HepG2 (cell line): ENCODE measurements around the gene RCCD1.

Experiments
- HMG20A ChIP-seq: IDR thresholded peaks from 2 replicates; pipeline ENCODE4 v1.6.1; 2016; ENCODE audit warnings: borderline replicate concordance
- RAD51 ChIP-seq: fragments of 450-650 bp; IDR thresholded peaks from 2 replicates; pipeline ENCODE4 v1.6.1; 2016; ENCODE audit warnings: borderline replicate concordance
- TBL1XR1 ChIP-seq: fragments of 150-350 bp; IDR thresholded peaks from 2 replicates; pipeline ENCODE4 v1.6.1; 2014; ENCODE audit warnings: borderline replicate concordance, low read length; ENCODE audit not compliant: partially characterized antibody
- ZNF441 ChIP-seq: sonication (generic); formaldehyde crosslinking; IDR thresholded peaks from 2 replicates; pipeline ENCODE4 v1.7.0; 2021; ENCODE audit warnings: missing genetic modification reagents, borderline replicate concordance
- TF ChIP-seq, protein P1 (sequence below): sonication (generic); formaldehyde crosslinking; IDR thresholded peaks from one replicate; pipeline ENCODE4 v1.5.1; 2020; ENCODE audit warnings: mild to moderate bottlenecking, missing genetic modification reagents; ENCODE audit errors: not compliant biosample characterization
- TF ChIP-seq, protein P2 (sequence below): IDR thresholded peaks from 2 replicates; pipeline ENCODE4 v1.4.0; 2020; ENCODE audit warnings: mild to moderate bottlenecking, missing genetic modification reagents

DNA sequence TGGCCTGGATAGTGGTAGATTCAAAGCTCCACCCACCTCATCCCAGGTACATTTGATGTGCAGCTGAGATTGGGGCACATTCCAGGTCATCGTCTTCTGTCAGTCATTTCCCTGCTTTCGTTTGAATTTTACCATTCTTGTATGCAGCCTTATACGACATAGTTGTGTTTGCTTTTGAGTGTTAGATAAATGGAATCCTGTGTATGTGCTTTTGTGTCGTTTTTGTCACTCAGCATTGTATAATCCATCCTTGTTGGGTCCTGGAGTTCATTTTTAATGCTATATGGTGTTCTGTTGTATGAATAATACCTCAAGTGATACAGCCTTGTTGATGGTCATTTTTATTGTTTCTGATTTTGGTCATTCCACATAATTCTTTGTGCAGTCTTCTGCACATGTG, 7.3 kb downstream of the RCCD1 start:
- TF ChIP-seq, protein P1, sequence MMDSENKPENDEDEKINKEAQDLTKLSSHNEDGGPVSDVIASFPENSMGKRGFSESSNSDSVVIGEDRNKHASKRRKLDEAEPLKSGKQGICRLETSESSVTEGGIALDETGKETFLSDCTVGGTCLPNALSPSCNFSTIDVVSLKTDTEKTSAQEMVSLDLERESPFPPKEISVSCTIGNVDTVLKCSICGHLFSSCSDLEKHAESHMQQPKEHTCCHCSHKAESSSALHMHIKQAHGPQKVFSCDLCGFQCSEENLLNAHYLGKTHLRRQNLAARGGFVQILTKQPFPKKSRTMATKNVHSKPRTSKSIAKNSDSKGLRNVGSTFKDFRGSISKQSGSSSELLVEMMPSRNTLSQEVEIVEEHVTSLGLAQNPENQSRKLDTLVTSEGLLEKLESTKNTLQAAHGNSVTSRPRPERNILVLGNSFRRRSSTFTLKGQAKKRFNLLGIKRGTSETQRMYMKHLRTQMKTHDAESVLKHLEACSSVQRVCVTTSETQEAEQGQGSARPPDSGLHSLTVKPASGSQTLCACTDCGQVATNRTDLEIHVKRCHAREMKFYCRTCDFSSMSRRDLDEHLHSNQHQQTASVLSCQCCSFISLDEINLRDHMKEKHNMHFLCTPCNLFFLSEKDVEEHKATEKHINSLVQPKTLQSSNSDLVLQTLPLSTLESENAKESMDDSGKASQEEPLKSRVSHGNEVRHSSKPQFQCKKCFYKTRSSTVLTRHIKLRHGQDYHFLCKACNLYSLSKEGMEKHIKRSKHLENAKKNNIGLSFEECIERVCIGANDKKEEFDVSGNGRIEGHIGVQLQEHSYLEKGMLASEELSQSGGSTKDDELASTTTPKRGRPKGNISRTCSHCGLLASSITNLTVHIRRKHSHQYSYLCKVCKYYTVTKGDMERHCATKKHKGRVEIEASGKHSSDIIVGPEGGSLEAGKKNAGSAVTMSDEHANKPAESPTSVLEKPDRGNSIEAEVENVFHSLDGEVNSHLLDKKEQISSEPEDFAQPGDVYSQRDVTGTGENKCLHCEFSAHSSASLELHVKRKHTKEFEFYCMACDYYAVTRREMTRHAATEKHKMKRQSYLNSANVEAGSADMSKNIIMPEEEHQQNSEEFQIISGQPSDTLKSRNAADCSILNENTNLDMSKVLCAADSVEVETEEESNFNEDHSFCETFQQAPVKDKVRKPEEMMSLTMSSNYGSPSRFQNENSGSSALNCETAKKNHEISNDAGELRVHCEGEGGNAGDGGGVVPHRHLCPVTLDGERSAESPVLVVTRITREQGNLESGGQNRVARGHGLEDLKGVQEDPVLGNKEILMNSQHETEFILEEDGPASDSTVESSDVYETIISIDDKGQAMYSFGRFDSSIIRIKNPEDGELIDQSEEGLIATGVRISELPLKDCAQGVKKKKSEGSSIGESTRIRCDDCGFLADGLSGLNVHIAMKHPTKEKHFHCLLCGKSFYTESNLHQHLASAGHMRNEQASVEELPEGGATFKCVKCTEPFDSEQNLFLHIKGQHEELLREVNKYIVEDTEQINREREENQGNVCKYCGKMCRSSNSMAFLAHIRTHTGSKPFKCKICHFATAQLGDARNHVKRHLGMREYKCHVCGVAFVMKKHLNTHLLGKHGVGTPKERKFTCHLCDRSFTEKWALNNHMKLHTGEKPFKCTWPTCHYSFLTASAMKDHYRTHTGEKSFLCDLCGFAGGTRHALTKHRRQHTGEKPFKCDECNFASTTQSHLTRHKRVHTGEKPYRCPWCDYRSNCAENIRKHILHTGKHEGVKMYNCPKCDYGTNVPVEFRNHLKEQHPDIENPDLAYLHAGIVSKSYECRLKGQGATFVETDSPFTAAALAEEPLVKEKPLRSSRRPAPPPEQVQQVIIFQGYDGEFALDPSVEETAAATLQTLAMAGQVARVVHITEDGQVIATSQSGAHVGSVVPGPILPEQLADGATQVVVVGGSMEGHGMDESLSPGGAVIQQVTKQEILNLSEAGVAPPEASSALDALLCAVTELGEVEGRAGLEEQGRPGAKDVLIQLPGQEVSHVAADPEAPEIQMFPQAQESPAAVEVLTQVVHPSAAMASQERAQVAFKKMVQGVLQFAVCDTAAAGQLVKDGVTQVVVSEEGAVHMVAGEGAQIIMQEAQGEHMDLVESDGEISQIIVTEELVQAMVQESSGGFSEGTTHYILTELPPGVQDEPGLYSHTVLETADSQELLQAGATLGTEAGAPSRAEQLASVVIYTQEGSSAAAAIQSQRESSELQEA (CRISPR knock-in tag), result no peak
- no peak for TF ChIP-seq TBL1XR1
- no peak for TF ChIP-seq HMG20A (CRISPR knock-in tag)
- TF ChIP-seq RAD51, result no peak
- TF ChIP-seq ZNF441 (CRISPR knock-in tag), result no peak
- TF ChIP-seq, protein P2, sequence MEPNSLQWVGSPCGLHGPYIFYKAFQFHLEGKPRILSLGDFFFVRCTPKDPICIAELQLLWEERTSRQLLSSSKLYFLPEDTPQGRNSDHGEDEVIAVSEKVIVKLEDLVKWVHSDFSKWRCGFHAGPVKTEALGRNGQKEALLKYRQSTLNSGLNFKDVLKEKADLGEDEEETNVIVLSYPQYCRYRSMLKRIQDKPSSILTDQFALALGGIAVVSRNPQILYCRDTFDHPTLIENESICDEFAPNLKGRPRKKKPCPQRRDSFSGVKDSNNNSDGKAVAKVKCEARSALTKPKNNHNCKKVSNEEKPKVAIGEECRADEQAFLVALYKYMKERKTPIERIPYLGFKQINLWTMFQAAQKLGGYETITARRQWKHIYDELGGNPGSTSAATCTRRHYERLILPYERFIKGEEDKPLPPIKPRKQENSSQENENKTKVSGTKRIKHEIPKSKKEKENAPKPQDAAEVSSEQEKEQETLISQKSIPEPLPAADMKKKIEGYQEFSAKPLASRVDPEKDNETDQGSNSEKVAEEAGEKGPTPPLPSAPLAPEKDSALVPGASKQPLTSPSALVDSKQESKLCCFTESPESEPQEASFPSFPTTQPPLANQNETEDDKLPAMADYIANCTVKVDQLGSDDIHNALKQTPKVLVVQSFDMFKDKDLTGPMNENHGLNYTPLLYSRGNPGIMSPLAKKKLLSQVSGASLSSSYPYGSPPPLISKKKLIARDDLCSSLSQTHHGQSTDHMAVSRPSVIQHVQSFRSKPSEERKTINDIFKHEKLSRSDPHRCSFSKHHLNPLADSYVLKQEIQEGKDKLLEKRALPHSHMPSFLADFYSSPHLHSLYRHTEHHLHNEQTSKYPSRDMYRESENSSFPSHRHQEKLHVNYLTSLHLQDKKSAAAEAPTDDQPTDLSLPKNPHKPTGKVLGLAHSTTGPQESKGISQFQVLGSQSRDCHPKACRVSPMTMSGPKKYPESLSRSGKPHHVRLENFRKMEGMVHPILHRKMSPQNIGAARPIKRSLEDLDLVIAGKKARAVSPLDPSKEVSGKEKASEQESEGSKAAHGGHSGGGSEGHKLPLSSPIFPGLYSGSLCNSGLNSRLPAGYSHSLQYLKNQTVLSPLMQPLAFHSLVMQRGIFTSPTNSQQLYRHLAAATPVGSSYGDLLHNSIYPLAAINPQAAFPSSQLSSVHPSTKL (CRISPR knock-in tag), result no peak
